Right lobe of liver (tissue), 6 donors: Measurements from ENCODE around the gene ZNF506. TPM values are rescaled to one million over a fixed set of nuclear protein-coding genes. Genes with fewer than 3 reads are reported as not detected.

Experiments used
- ATAC-seq, 4 donors: fragments of 200-7000 bp; cut with Tn5 transposase; one replicate each; pipeline ENCODE4 v1.9.1; 2020; ENCODE audit warnings: mild to moderate bottlenecking in 4 of 4, moderate library complexity in 4 of 4
- DNase-seq, 3 donors: peaks; one replicate each; pipeline ENCODE4 v3.0.0-alpha.2; 2020
- H3K27ac ChIP-seq, 3 donors: fragments of 200-600 bp; one replicate each; pipeline ENCODE4 v1.8.0; 2022
- H3K27me3 ChIP-seq, 2 donors: fragments of 200-600 bp; one replicate each; pipeline ENCODE4 v1.8.0; 2022
- H3K36me3 ChIP-seq, 4 donors: fragments of 200-600 bp; sonication (generic) in 1 of 4; one replicate each; pipeline versions ENCODE4 v1.5.1 to v1.8.0; 2017 to 2022; ENCODE audit warnings: control low read depth in 1 of 4
- H3K4me1 ChIP-seq, 4 donors: fragments of 200-600 bp; sonication (generic) in 1 of 4; one replicate each; pipeline versions ENCODE4 v1.5.1 to v1.8.0; 2017 to 2022; ENCODE audit warnings: control low read depth in 1 of 4
- H3K4me3 ChIP-seq, 3 donors: fragments of 200-600 bp; one replicate each; pipeline ENCODE4 v1.8.0; 2022
- H3K9me3 ChIP-seq, 4 donors: fragments of 200-600 bp; sonication (generic) in 1 of 4; one replicate each; pipeline versions ENCODE4 v1.5.1 to v1.8.0; 2017 to 2022; ENCODE audit warnings: control low read depth in 1 of 4
- CTCF ChIP-seq, 4 donors: fragments of 200-600 bp in 3 of 4; fragments of 450-650 bp in 1 of 4; IDR thresholded peaks; one replicate each; pipeline versions ENCODE4 v1.5.1 to v1.8.0; 2016 to 2022; ENCODE audit warnings: antibody characterized with exemption in 4 of 4, mild to moderate bottlenecking in 2 of 4
- POLR2A ChIP-seq: fragments of 450-650 bp; IDR thresholded peaks from one replicate; pipeline ENCODE4 v1.6.1; 2017; ENCODE audit warnings: antibody characterized with exemption, mild to moderate bottlenecking
- WGBS: methylation state at CpG from one replicate; pipeline ENCODE4 v1.1.6; 2018; ENCODE audit warnings: low coverage, low lambda C conversion rate; ENCODE audit not compliant: insufficient coverage; ENCODE audit errors: missing lambda C conversion rate; 5-methylcytosine and 5-hydroxymethylcytosine counted together
- intact Hi-C, 2 donors: fragments of 100-400 bp; cut with DNase I; formaldehyde crosslinking; loops; one replicate each; pipeline versions ENCODE4 v1.11.2 to v1.14.1; 2022
- total RNA-seq, 6 experiments: library from RNA; depleted of rRNA in 2 of 6; stranded (reverse); fragments of >200 nt in 2 of 6; fragmentation: NEBNext Ultra II Directional in 3 of 6; extraction: Animal tissue kit (Norgen Biotek cat#: 25700) in 3 of 6; gene quantifications; one replicate each; pipeline versions ENCODE4 v1.1.0 to v1.2.4, GENCODE V29; 2016 to 2023
- donor health status: DM: no; HTN: yes; CAD: no.
- donor health status: DM: no; HTN: no; CAD: no.
- donor health status: DM: no; HTN: no; CAD: no.
- donor health status: DM: no; HTN: yes; CAD: no.
- donor health status: DM: no; HTN: yes; CAD: no.

ZNF506 gene
- total RNA-seq, 6 experiments from 2014 or later = 2.2 to 8.6 (median 3.2) TPM

GRCh38 chr19:19749117-19749907 lies 72.2 kb downstream of the ZNF506 start:
- peak in 1 of 3 donors; percentile 43 for DNase-seq

GRCh38 chr19:19748249-19748938 lies 73.2 kb downstream of the ZNF506 start:
- 83% methylated on average over 1 of the region's 9 CpGs for WGBS
- Histone ChIP-seq H3K27ac (no peak overlapping the region), H3K4me3 (no peak overlapping the region), H3K9me3 (no peaks in the 10 kb centered on the region), H3K36me3 (no peaks in the 10 kb centered on the region), H3K27me3 (no peaks in the 10 kb centered on the region), H3K4me1 (no peaks in the 10 kb centered on the region)
- DNase-seq (no peak), ATAC-seq (no peak)
- no peak for TF ChIP-seq POLR2A
- no peak for TF ChIP-seq CTCF (IDR thresholded peaks at IDR 0.05)
- intact Hi-C loops = no loop called here

More at GRCh38 chr19:19749117-19749907, 72.2 kb downstream of the ZNF506 start:
- ATAC-seq = no peak
- Histone ChIP-seq H3K27me3 (no peaks in the 10 kb centered on the region), H3K4me1 (no peaks in the 10 kb centered on the region), H3K9me3 (no peaks in the 10 kb centered on the region), H3K27ac (no peak overlapping the region), H3K36me3 (no peaks in the 10 kb centered on the region), H3K4me3 (no peak overlapping the region)
- intact Hi-C loops = no loop called here
- no peak for TF ChIP-seq POLR2A
- TF ChIP-seq CTCF (IDR thresholded peaks at IDR 0.05) = no peak
- WGBS = 40% methylated on average over 2 of the region's 13 CpGs

- no peaks in the 10 kb centered on the region for H3K4me1 ChIP-seq
- no CpG with 5 or more reads among the region's 13 CpGs for WGBS
- H3K9me3 ChIP-seq = no peaks in the 10 kb centered on the region
- TF ChIP-seq CTCF (IDR thresholded peaks at IDR 0.05) (no peak), POLR2A (no peak)
- no peaks in the 10 kb centered on the region for H3K36me3 ChIP-seq
- no peak overlapping the region for H3K27ac ChIP-seq
- intact Hi-C loops = no loop called here
- DNase-seq (no peak), ATAC-seq (no peak)
- H3K4me3 ChIP-seq = no peak overlapping the region
- no peaks in the 10 kb centered on the region for H3K27me3 ChIP-seq
Measured at GRCh38 chr19:19747357-19748220, 74.0 kb downstream of the ZNF506 start.

- intact Hi-C loops = no loop called here
- H3K4me3 ChIP-seq = no peak overlapping the region
- H3K27ac ChIP-seq = no peak overlapping the region
- H3K27me3 ChIP-seq = no peaks in the 10 kb centered on the region
- DNase-seq = no peak
- H3K36me3 ChIP-seq = no peaks in the 10 kb centered on the region
- ATAC-seq = no peak
- H3K4me1 ChIP-seq = no peaks in the 10 kb centered on the region
- TF ChIP-seq CTCF (IDR thresholded peaks at IDR 0.05) = no peak
- TF ChIP-seq POLR2A = no peak
- H3K9me3 ChIP-seq = no peaks in the 10 kb centered on the region
- 56% methylated on average over 6 of the region's 15 CpGs for WGBS
Measured at GRCh38 chr19:19746286-19747213, 75.0 kb downstream of the ZNF506 start.
